Tibial nerve (tissue), 4 donors: ENCODE data around the gene TUBB4A. TPM values are rescaled to one million over a fixed set of nuclear protein-coding genes. Genes with fewer than 3 reads are reported as not detected.
A peak's percentile ranks its signal among the peaks of the same experiment; 100 is the strongest.

Experiments used
- DNase-seq, 2 donors: peaks; one replicate each; pipeline ENCODE4 v3.0.0-alpha.2; 2019; ENCODE audit warnings: low spot score in 2 of 2
- H3K27ac ChIP-seq, 4 donors: fragments of 200-600 bp; sonication (generic) in 3 of 4; one replicate each; pipeline ENCODE4 v1.5.1; 2017 to 2019; ENCODE audit warnings: mild to moderate bottlenecking in 1 of 4
- H3K27me3 ChIP-seq, 2 donors: fragments of 200-600 bp; sonication (generic) in 1 of 2; one replicate each; pipeline versions ENCODE4 v1.5.1 to v1.6.0; 2017 to 2019
- H3K36me3 ChIP-seq, 3 donors: fragments of 200-600 bp; sonication (generic); one replicate each; pipeline ENCODE4 v1.5.1; 2018 to 2019
- H3K4me1 ChIP-seq, 4 donors: fragments of 200-600 bp; sonication (generic) in 3 of 4; one replicate each; pipeline ENCODE4 v1.5.1; 2017 to 2019
- H3K4me3 ChIP-seq, 4 donors: fragments of 200-600 bp; sonication (generic) in 3 of 4; one replicate each; pipeline ENCODE4 v1.5.1; 2017 to 2019; ENCODE audit warnings: mild to moderate bottlenecking in 1 of 4, moderate library complexity in 1 of 4
- H3K9me3 ChIP-seq, 4 donors: fragments of 200-600 bp; sonication (generic) in 3 of 4; one replicate each; pipeline ENCODE4 v1.5.1; 2017 to 2019
- EP300 ChIP-seq, 2 donors: sonication (generic); formaldehyde crosslinking; IDR thresholded peaks; one replicate each; pipeline ENCODE4 v1.6.1; 2017; ENCODE audit warnings: antibody characterized with exemption in 2 of 2, mild to moderate bottlenecking in 1 of 2
- POLR2A ChIP-seq, 2 donors: fragments of 450-650 bp; IDR thresholded peaks; one replicate each; pipeline ENCODE4 v1.6.1; 2017; ENCODE audit warnings: antibody characterized with exemption in 2 of 2, mild to moderate bottlenecking in 2 of 2, moderate library complexity in 2 of 2
- WGBS, 2 donors: methylation state at CpG; one replicate each; pipeline ENCODE4 v1.1.5; 2018; 5-methylcytosine and 5-hydroxymethylcytosine counted together
- total RNA-seq, 4 donors: library from RNA; depleted of rRNA; stranded (reverse); fragments of >200 nt; gene quantifications; one replicate each; pipeline ENCODE4 v1.1.0, GENCODE V29; 2016
- TF ChIP-seq, protein P1 (sequence below), 5 experiments: fragments of 200-600 bp in 3 of 5; fragments of 450-650 bp in 2 of 5; sonication (generic) in 3 of 5; IDR thresholded peaks; one replicate each; pipeline ENCODE4 v1.5.1; 2016 to 2019; ENCODE audit warnings: antibody characterized with exemption in 5 of 5, mild to moderate bottlenecking in 3 of 5, moderate library complexity in 2 of 5

The TUBB4A gene
- total RNA-seq, 4 donors from 2014 or later, result 10.8 to 31.0 (median 22.1) TPM

DNA sequence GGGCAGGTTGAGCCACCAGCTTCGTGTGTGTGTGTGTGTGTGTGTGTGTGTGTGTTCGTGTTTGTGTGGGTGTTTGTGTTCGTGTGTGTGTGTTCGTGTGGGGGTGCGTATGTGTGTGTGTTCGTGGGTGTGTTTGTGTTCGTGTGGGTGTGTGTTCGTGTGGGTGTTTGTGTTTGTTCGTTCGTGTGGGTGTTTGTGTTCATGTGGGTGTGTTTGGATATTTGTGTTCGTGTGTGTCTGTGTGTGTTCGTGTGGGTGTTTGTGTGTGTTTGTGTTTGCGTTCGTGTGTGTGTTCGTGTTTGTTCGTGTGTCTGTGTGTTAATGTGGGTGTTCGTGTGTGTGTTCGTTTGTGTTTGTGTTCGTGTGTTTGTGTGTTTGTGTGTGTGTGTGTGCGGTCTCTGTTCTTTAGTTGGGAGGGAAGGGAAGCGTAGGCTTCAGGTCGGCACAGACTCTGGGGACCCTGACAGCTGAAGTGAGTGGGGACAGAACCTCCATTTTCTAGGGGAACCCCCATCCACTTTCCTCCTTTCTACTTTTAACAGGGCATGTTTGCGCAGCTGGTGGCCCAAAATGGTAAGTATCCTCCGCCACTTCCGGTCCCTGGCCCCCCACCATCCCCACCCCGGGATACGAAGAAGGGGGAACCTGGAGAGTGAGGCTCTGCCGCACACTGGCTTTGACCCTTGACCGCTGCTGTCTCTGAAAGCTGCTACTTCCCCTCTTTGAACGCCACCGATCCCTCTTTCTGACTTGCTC, 30.3 kb upstream of the TUBB4A start:
- DNase-seq, result no peak
- Histone ChIP-seq H3K36me3 (peaks cover 0 to 13% (median 0%) of the 10 kb centered on the region in 3 donors), H3K27ac (peak overlapping the region in 1 of 4 donors; percentile 26), H3K9me3 (no peaks in the 10 kb centered on the region), H3K4me3 (peak overlapping the region in 2 of 4 donors; percentile 53 to 62), H3K27me3 (peaks cover 0 to 31% of the 10 kb centered on the region in 2 donors), H3K4me1 (peaks cover 0 to 48% (median 32%) of the 10 kb centered on the region in 4 donors)
- WGBS, 2 donors, result 28 to 32% methylated on average over 29 to 31 of the region's 31 CpGs
- TF ChIP-seq, protein P1, sequence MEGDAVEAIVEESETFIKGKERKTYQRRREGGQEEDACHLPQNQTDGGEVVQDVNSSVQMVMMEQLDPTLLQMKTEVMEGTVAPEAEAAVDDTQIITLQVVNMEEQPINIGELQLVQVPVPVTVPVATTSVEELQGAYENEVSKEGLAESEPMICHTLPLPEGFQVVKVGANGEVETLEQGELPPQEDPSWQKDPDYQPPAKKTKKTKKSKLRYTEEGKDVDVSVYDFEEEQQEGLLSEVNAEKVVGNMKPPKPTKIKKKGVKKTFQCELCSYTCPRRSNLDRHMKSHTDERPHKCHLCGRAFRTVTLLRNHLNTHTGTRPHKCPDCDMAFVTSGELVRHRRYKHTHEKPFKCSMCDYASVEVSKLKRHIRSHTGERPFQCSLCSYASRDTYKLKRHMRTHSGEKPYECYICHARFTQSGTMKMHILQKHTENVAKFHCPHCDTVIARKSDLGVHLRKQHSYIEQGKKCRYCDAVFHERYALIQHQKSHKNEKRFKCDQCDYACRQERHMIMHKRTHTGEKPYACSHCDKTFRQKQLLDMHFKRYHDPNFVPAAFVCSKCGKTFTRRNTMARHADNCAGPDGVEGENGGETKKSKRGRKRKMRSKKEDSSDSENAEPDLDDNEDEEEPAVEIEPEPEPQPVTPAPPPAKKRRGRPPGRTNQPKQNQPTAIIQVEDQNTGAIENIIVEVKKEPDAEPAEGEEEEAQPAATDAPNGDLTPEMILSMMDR (IDR thresholded peaks at IDR 0.05), result no peak
- TF ChIP-seq EP300 (IDR thresholded peaks at IDR 0.05) (no peak), POLR2A (IDR thresholded peaks at IDR 0.05) (no peak)

- WGBS, 2 donors, result 44 to 54% methylated on average over 5 of the region's 5 CpGs
- DNase-seq, result no peak
- H3K4me3 ChIP-seq, result peak overlapping the region in 2 of 4 donors; percentile 53 to 62
- no peak for TF ChIP-seq POLR2A (IDR thresholded peaks at IDR 0.05)
- TF ChIP-seq EP300 (IDR thresholded peaks at IDR 0.05), result no peak
- TF ChIP-seq, protein P1 (IDR thresholded peaks at IDR 0.05), result no peak
- H3K36me3 ChIP-seq, result peaks cover 0 to 13% (median 0%) of the 10 kb centered on the region in 3 donors
- peaks cover 0 to 31% of the 10 kb centered on the region in 2 donors for H3K27me3 ChIP-seq
- H3K27ac ChIP-seq, result peak overlapping the region in 1 of 4 donors; percentile 85
- no peaks in the 10 kb centered on the region for H3K9me3 ChIP-seq
- H3K4me1 ChIP-seq, result peaks cover 0 to 48% (median 32%) of the 10 kb centered on the region in 4 donors
These were observed 29.8 kb upstream of the TUBB4A start for GRCh38 chr19:6531956-6532243.

DNA sequence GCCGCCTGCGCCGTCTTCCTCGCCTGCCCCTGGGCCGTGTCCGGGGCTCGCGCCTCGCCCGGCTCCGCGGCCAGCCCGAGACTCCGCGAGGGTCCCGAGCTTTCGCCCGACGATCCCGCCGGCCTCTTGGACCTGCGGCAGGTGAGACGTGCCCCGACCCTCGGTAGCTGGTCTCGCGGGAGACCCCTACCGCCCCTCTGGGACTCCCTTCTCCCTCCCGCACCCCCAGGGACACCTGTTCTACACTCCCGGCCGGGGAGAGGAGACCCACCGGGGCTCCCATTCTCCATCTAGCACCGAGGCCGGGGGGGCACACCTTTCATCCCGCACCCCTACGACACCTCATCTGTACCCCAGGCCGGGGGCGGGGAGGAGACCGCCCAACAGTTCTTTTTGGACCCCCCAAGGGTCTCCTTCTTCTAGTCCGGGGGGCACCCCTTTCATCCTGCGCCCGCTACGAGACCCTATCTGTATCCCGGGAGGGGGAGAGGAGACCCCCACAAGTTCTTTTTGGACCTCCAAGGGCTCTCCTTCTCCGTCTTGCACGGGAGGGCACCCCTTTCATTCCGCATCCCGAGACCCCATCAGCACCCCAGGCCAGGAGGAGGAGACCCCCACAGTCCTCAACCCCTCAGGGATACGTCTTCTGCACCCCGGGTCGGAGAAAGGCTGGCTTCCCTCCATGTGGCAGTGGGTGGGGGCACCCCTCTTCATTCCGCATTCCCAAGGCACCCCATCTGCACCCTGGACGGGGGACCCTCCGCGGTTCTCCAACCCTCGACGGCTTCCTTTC, 29.2 kb upstream of the TUBB4A start:
- Histone ChIP-seq H3K27ac (peak overlapping the region in 3 of 4 donors; percentile 46 to 85 (median 68)), H3K27me3 (peaks cover 0 to 31% of the 10 kb centered on the region in 2 donors), H3K4me3 (peak overlapping the region; percentile 42 to 62 (median 56)), H3K36me3 (peaks cover 0 to 13% (median 0%) of the 10 kb centered on the region in 3 donors), H3K9me3 (no peaks in the 10 kb centered on the region), H3K4me1 (peaks cover 0 to 48% (median 30%) of the 10 kb centered on the region in 4 donors)
- 11 to 20% methylated on average over 30 to 42 of the region's 57 CpGs for whole genome bisulfite sequencing, 2 donors
- DNase-seq, result no peak
- TF ChIP-seq, protein P1 (IDR thresholded peaks at IDR 0.05), result peak in 1 of 5 experiments; percentile 6
- TF ChIP-seq POLR2A (IDR thresholded peaks at IDR 0.05), result no peak

GRCh38 chr19:6530386-6531162, 28.5 kb upstream of the TUBB4A start, which contains the start of gene TNFSF9:
TSS of gene TNFSF9 (plus strand) at chr19:6531026. CDS start at chr19:6531037, 11 bp downstream.
- peak; percentile 84 to 94 for DNase-seq
- no peaks in the 10 kb centered on the region for H3K9me3 ChIP-seq
- H3K27ac ChIP-seq, result peak within 1 kb of the TSS; percentile 46 to 85 (median 74)
- H3K27me3 ChIP-seq, result peaks cover 0 to 31% of the 10 kb centered on the region in 2 donors
- peak within 1 kb of the TSS; percentile 42 to 62 (median 56) for H3K4me3 ChIP-seq
- peak in 1 of 2 donors; percentile 84 for TF ChIP-seq POLR2A (IDR thresholded peaks at IDR 0.05)
- TF ChIP-seq, protein P1 (IDR thresholded peaks at IDR 0.05), result peak in 1 of 5 experiments; percentile 9
- peak; percentile 56 to 85 for TF ChIP-seq EP300 (IDR thresholded peaks at IDR 0.05)
- H3K36me3 ChIP-seq, result peaks cover 0 to 6% (median 0%) of the 10 kb centered on the region in 3 donors
- H3K4me1 ChIP-seq, result peaks cover 0 to 48% (median 29%) of the 10 kb centered on the region in 4 donors
- WGBS, 2 donors, result 2% methylated on average over 33 to 44 of the region's 44 CpGs
